ENCODE measurements around the gene SLC25A40. TPM values are rescaled to one million over a fixed set of nuclear protein-coding genes. Genes with fewer than 3 reads are reported as not detected.

SLC25A40 gene
- total and polyA plus RNA-seq, 2 of the 13 experiments (the other 11 are each of a cell fraction or from before 2014, with no cell fraction given), result 12.9 to 13.6 TPM

DNA sequence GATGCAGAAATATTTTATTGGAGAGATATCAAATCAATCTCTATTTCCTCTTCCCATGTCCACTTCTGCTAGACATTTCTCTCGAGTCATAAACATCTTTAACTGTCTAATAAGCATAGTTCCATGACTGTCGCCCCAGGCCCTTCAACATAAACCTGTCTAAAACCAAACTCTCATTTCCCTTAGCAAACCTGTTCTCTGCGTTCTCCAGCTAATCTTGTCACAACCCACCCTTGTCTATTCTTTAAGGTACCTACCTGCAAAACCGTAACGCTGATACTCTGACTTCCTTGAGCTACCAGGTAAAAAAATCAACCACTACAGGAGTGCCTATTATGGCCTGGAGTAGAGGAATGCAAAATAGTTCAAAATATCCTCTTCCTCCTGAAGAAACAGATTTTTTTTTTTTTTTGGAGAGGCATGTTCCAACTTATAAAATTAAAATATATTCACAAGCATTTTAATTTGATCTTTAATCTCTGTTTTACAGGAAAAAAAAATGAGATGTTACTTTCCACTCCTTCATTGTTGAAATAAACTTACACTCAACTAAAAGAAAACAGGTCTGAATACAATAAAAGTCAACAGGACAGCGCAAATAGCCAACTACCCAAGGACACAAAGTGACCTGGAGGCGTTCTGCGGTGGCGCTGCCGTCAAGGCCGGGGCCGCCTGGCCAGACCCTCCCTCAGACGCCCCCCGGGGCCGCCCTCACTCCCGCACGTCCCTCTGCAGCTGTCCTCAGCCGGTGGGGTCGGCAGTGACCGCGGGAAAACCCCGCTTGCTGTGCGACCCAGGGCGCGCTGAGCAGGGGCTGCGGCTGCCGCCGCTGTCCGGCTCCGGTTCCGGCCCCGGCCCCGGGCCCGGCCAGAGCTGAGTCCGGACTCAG lies 765 bp downstream of the SLC25A40 start (continued):
- TF ChIP-seq STAG1 (CRISPR knock-in tag; IDR thresholded peaks at IDR 0.05) (no peak), KDM6A (CRISPR knock-in tag; IDR thresholded peaks at IDR 0.05; ENCODE audit: low read depth) (0 out of 2 replicates have a peak, but pooled peaks have one; percentile 24), GLI4 (CRISPR knock-in tag; IDR thresholded peaks at IDR 0.05; ENCODE audit: borderline replicate concordance) (no peak), MXI1 (IDR thresholded peaks at IDR 0.05; ENCODE audit: borderline replicate concordance, low read depth, low read length) (no peak), MAFG (CRISPR knock-in tag; IDR thresholded peaks at IDR 0.05) (no peak), ZNF496 (CRISPR knock-in tag; IDR thresholded peaks at IDR 0.05; ENCODE audit: insufficient replicate concordance) (no peak), POLR2A (IDR thresholded peaks at IDR 0.05; ENCODE audit: insufficient read depth in 1 of 2, low read depth in 2 of 2, low read length in 2 of 2) (no peak; a peak in 1 of 4 replicates), ATF7-NPFF (CRISPR knock-in tag; IDR thresholded peaks at IDR 0.05; ENCODE audit: low read depth) (no peak), KLF12 (CRISPR knock-in tag; IDR thresholded peaks at IDR 0.05; ENCODE audit: borderline replicate concordance) (no peak)
- TF ChIP-seq, protein P1, sequence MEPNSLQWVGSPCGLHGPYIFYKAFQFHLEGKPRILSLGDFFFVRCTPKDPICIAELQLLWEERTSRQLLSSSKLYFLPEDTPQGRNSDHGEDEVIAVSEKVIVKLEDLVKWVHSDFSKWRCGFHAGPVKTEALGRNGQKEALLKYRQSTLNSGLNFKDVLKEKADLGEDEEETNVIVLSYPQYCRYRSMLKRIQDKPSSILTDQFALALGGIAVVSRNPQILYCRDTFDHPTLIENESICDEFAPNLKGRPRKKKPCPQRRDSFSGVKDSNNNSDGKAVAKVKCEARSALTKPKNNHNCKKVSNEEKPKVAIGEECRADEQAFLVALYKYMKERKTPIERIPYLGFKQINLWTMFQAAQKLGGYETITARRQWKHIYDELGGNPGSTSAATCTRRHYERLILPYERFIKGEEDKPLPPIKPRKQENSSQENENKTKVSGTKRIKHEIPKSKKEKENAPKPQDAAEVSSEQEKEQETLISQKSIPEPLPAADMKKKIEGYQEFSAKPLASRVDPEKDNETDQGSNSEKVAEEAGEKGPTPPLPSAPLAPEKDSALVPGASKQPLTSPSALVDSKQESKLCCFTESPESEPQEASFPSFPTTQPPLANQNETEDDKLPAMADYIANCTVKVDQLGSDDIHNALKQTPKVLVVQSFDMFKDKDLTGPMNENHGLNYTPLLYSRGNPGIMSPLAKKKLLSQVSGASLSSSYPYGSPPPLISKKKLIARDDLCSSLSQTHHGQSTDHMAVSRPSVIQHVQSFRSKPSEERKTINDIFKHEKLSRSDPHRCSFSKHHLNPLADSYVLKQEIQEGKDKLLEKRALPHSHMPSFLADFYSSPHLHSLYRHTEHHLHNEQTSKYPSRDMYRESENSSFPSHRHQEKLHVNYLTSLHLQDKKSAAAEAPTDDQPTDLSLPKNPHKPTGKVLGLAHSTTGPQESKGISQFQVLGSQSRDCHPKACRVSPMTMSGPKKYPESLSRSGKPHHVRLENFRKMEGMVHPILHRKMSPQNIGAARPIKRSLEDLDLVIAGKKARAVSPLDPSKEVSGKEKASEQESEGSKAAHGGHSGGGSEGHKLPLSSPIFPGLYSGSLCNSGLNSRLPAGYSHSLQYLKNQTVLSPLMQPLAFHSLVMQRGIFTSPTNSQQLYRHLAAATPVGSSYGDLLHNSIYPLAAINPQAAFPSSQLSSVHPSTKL (CRISPR knock-in tag; IDR thresholded peaks at IDR 0.05), result no peak
- TF ChIP-seq, protein P2, sequence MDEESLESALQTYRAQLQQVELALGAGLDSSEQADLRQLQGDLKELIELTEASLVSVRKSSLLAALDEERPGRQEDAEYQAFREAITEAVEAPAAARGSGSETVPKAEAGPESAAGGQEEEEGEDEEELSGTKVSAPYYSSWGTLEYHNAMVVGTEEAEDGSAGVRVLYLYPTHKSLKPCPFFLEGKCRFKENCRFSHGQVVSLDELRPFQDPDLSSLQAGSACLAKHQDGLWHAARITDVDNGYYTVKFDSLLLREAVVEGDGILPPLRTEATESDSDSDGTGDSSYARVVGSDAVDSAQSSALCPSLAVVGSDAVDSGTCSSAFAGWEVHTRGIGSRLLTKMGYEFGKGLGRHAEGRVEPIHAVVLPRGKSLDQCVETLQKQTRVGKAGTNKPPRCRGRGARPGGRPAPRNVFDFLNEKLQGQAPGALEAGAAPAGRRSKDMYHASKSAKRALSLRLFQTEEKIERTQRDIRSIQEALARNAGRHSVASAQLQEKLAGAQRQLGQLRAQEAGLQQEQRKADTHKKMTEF (CRISPR knock-in tag; IDR thresholded peaks at IDR 0.05), result peak; percentile 67; the same call in 1 of the 2 replicates

Measured in HepG2 (cell line).